C1 segment of cervical spinal cord (tissue), 14 donors: ENCODE data around the gene CAPN5.
A peak's percentile ranks its signal among the peaks of the same experiment; 100 is the strongest.

Experiments
- DNase-seq, 14 donors: peaks; one replicate each; lab custom pipeline; 2025; lab: John Stamatoyannopoulos, UW

Gene CAPN5

GRCh38 chr11:77170107-77170506 lies 103.3 kb downstream of the CAPN5 start:
- no peak for DNase-seq

DNA sequence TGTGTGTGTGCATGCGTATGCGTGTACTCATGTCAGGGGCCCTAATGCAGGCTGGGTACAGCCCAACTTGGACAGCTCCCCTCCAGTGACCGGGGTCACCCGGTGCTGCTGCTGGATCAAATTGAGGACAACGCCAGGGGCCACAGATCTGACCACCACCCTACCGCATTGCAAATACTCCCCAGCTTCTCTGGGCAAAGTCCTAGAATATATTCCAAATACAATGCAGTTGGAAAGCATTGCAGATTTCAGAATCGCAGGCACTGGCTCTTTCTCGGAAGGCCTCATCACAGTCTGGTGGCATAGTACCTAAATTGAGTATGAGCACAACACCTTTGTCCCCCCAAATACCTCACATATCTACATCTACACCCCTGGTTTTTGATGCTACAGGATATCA lies 104.5 kb downstream of the CAPN5 start:
- no peak for DNase-seq

GRCh38 chr11:77171885-77172665 lies 105.3 kb downstream of the CAPN5 start:
- no peak for DNase-seq

GRCh38 chr11:77172666-77172982 lies 105.9 kb downstream of the CAPN5 start:
- no peak for DNase-seq

DNA sequence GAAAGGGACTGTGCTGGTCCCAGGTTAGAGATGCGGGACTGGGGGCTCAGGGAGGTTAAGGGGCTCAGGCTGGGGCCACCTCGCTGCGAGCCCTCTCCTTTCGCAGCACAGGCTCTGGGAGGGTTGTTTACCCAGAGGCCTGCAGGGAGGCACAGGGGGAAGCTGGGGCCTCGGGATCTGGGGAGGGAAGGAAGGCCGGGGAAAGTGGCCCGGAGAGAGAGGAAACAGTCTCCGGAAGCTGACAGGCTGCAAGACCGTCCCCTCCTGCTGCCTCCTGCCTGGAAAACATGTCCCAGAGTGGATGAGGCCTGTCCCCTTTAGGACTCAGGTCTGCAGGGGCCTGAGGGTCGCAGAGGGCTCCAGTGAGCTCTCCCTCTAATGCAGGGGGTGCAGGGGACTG lies 106.7 kb downstream of the CAPN5 start:
- DNase-seq = no peak

- DNase-seq = no peak
These were observed 107.8 kb downstream of the CAPN5 start for GRCh38 chr11:77174559-77174958.

DNA sequence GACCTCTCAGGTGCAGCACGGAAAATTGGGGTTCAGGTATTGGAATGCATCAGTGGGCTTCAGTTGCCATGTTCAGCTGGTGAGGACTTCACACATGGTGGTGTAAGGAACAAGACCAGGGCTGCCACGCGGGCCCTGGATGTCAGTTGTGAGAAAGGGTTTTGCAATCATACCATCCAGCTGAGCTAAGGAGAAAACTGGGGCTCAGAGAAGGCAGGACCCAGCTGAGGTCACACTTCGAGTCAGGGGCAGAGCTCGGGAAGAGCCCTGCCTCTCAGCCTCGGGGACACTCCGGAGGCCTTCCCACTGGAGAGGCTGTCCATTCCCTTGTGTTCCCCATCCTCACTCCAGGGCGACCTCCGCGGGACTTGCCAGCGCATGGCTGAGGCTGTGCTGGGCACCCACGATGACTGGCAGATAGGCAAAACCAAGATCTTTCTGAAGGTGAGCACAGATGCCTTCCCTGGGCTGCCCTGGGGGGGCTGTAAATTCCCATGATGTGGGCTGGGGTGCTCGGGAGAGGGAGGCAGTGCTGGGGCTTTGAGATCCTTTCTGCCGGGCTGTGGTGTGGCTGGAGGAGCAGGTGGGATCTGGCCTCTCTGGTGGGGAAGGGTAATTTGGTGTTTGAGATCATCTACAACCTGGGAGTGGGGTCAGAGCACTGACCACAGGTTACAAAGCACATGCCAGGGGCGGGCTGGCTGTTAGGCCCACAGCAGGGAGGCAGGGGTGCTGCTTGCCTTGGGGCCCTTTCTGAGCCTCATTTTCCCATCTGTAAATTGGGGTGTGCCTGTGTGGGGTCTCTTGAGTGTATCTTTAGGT lies 108.5 kb downstream of the CAPN5 start:
- peak in 5 of 14 donors; percentile 4 to 50 (median 8) for DNase-seq
